T-helper 2 cell treated with Interferon-gamma antibody and Interleukin-4, amounts not matched to agents 5 μg/mL and 100 μg/mL, for 36 hours (primary cell): ENCODE data around the gene ADGRL3.

Experiments used
- DNase-seq: peaks from one replicate; pipeline ENCODE4 v3.0.0; 2021; ENCODE audit warnings: low spot score
- H3K27ac Mint-ChIP-seq: one replicate; pipeline ENCODE4 v1.8.0; 2021; ENCODE audit warnings: mild to moderate bottlenecking, mixed read lengths
- H3K27me3 Mint-ChIP-seq: one replicate; pipeline ENCODE4 v1.8.0; 2021; ENCODE audit warnings: low read depth, mixed read lengths
- H3K36me3 Mint-ChIP-seq: one replicate; pipeline ENCODE4 v1.8.0; 2021; ENCODE audit warnings: low read depth, mixed read lengths
- H3K4me1 Mint-ChIP-seq: one replicate; pipeline ENCODE4 v1.8.0; 2021; ENCODE audit warnings: low read depth, mixed read lengths
- H3K4me3 Mint-ChIP-seq: one replicate; pipeline ENCODE4 v1.8.0; 2022; ENCODE audit warnings: mild to moderate bottlenecking, moderate library complexity, mixed read lengths
- H3K9me3 Mint-ChIP-seq: one replicate; pipeline ENCODE4 v1.8.0; 2021; ENCODE audit warnings: mixed read lengths

The ADGRL3 gene

GRCh38 chr4:61275241-61275640 lies 75.1 kb downstream of the ADGRL3 start:
- H3K4me1 Mint-ChIP-seq = no peaks in the 10 kb centered on the region
- no peaks in the 10 kb centered on the region for H3K27me3 Mint-ChIP-seq
- H3K36me3 Mint-ChIP-seq = no peaks in the 10 kb centered on the region
- H3K4me3 Mint-ChIP-seq = no peak overlapping the region
- H3K9me3 Mint-ChIP-seq = no peaks in the 10 kb centered on the region
- H3K27ac Mint-ChIP-seq = no peak overlapping the region
- no peak for DNase-seq

DNA sequence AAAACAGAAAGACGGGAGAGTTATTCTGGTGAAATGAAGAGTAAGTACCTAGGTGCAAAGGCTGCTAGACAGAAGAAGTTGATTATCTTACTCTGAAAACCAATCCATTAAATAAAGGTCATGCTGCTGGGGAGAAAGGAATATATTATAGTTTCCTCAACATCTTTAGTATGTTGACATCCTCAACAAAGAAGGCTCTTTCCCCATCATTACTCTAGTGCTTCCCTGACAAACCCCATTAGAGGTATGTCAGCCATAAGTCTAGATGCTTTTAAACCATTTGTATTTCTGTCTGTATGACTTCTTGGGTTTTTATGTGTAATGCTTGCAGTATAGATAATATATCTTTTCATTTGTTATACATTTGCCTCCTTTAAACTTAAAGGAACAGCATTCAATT lies 75.9 kb downstream of the ADGRL3 start:
- Mint-ChIP-seq H3K27ac (no peak overlapping the region), H3K4me1 (no peaks in the 10 kb centered on the region), H3K27me3 (no peaks in the 10 kb centered on the region), H3K36me3 (no peaks in the 10 kb centered on the region), H3K4me3 (no peak overlapping the region), H3K9me3 (no peaks in the 10 kb centered on the region)
- no peak for DNase-seq

DNA sequence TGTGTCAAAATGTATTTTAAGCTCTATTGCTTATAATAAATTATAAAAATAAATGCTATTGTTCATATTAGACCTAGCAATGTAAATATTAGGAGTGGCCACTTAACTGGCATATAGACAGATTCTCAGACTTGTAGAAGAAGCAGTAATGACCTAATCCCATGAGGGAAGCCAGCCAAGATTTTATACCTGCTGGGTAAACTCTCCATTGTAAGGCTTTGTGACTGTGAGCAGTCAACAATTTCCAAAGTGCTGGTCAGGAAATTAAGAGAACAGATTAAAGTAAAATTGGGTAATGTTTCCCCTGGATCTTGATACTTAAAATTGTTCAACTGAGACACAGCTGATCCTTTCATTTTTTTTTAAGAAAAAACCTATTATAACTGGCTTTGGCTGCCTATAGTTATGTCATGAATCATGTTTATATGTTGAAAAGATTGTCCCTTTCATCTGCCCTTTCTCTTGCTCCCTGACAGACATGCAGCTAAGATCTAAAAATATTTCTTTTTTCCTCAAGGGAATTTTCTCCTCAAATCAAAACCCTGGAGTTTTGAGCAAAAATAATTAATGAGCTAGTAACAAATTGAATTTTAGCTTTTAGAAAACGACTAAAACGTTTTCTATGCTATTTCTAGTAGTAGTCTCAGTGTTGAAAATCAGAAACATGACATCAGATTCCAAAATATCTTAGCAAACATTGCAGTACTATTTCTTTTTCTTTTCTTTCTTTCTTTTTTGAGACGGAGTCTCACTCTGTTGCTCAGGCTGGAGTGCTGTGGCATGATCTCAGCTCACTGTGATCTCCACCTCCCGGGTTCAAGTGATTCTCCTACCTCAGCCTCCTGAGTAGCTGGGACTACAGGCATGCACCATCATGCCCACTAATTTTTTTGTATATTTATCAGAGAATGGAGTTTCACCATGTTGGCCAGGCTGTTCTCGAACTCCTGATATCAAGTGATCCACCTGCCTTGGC lies 77.9 kb downstream of the ADGRL3 start:
- Mint-ChIP-seq H3K27me3 (no peaks in the 10 kb centered on the region), H3K4me1 (no peaks in the 10 kb centered on the region), H3K36me3 (no peaks in the 10 kb centered on the region), H3K9me3 (no peaks in the 10 kb centered on the region), H3K4me3 (no peak overlapping the region), H3K27ac (no peak overlapping the region)
- no peak for DNase-seq

GRCh38 chr4:61292322-61292721 lies 92.2 kb downstream of the ADGRL3 start:
- no peak for DNase-seq
- Mint-ChIP-seq H3K27ac (no peak overlapping the region), H3K4me1 (no peaks in the 10 kb centered on the region), H3K36me3 (no peaks in the 10 kb centered on the region), H3K9me3 (peaks cover under 1% of the 10 kb centered on the region), H3K4me3 (no peak overlapping the region), H3K27me3 (no peaks in the 10 kb centered on the region)

DNA sequence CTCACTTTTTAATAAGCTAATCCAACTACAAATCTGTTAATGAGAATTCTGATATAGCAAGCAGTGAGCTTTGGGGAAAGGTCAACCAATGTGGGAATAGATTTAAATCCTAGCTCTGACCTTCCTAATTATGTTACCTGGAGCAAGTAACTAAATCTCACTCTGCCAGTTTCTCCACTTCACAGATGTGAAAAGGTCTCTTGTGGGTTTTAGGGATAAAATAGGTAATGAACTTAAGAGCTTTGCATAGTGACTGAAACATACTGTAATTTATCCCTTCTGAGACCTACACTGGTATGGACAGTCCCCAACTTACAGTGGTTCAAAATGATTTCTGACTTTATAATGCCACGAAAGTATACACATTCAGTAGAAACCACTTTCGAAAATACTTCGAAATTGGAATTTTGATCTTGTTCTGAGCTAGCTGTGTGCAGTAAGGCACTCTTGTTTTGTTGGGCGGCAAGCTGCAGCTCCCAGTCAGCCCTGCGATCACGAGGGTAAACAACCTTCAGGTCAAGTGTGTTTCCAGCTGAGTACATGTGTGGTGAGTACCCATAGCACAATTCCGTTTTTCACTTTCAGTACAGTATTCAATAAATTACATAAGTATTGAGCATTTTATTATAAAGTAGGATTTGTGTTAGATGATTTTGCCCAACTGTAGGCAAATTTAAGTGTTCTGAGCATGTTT lies 93.7 kb downstream of the ADGRL3 start:
- no peaks in the 10 kb centered on the region for H3K9me3 Mint-ChIP-seq
- no peaks in the 10 kb centered on the region for H3K36me3 Mint-ChIP-seq
- no peak for DNase-seq
- H3K27ac Mint-ChIP-seq = no peak overlapping the region
- no peaks in the 10 kb centered on the region for H3K27me3 Mint-ChIP-seq
- no peaks in the 10 kb centered on the region for H3K4me1 Mint-ChIP-seq
- H3K4me3 Mint-ChIP-seq = no peak overlapping the region

- H3K4me1 Mint-ChIP-seq = no peaks in the 10 kb centered on the region
- H3K4me3 Mint-ChIP-seq = no peak overlapping the region
- no peaks in the 10 kb centered on the region for H3K9me3 Mint-ChIP-seq
- H3K36me3 Mint-ChIP-seq = no peaks in the 10 kb centered on the region
- H3K27ac Mint-ChIP-seq = no peak overlapping the region
- no peaks in the 10 kb centered on the region for H3K27me3 Mint-ChIP-seq
- no peak for DNase-seq
Measured at GRCh38 chr4:61294936-61295335, 94.8 kb downstream of the ADGRL3 start.

DNA sequence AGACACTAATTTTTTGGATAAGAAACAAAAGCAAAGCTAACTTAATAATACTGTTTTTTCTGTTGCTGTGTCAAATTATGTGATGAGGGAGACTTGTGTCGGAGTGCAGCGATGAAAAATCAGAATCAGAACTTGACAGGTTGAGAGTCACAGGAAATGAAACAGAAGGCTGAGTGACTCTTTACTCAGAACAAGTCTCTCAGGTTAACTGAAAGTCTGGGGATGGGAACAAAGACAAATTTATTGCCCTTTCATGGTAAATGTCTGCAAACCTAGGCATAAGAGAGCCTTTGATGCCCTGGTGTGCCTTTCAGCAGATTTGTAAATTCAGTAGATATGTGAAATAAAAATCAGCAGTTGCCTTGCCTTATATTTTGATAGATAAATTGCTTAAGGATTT lies 96.0 kb downstream of the ADGRL3 start:
- no peaks in the 10 kb centered on the region for H3K36me3 Mint-ChIP-seq
- H3K27me3 Mint-ChIP-seq = no peaks in the 10 kb centered on the region
- no peak overlapping the region for H3K4me3 Mint-ChIP-seq
- no peaks in the 10 kb centered on the region for H3K4me1 Mint-ChIP-seq
- no peak for DNase-seq
- no peak overlapping the region for H3K27ac Mint-ChIP-seq
- no peaks in the 10 kb centered on the region for H3K9me3 Mint-ChIP-seq

DNA sequence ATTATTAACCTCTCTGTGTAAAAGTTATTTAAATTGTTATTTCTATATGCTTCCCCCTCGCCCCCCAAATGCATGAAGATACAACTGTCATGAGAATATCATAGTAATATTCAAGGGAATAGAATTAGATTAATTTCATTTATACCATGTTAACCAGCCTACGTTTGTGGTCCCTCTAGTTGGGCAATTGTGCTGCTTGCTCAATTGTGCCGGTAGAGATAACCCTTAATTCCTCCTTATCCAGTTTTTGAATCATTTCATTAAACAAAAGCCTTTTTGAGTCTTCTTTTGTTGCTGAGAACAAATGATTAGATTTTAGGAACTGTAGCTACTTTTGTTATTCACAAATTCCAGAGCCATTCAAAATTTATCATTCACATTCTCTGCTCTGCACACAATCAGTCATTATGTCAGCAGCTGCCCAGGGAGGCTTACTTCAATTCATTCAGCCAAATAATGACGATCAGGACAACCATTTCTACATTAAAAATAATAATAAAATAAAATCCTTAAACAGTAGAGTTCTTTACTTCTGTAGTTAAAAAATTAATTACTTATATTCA lies 98.1 kb downstream of the ADGRL3 start:
- Mint-ChIP-seq H3K9me3 (no peaks in the 10 kb centered on the region), H3K27ac (no peak overlapping the region), H3K4me3 (no peak overlapping the region), H3K27me3 (no peaks in the 10 kb centered on the region), H3K36me3 (no peaks in the 10 kb centered on the region), H3K4me1 (no peaks in the 10 kb centered on the region)
- DNase-seq = no peak

GRCh38 chr4:61299316-61299715 lies 99.2 kb downstream of the ADGRL3 start:
- Mint-ChIP-seq H3K36me3 (no peaks in the 10 kb centered on the region), H3K9me3 (no peaks in the 10 kb centered on the region), H3K27ac (no peak overlapping the region)

DNA sequence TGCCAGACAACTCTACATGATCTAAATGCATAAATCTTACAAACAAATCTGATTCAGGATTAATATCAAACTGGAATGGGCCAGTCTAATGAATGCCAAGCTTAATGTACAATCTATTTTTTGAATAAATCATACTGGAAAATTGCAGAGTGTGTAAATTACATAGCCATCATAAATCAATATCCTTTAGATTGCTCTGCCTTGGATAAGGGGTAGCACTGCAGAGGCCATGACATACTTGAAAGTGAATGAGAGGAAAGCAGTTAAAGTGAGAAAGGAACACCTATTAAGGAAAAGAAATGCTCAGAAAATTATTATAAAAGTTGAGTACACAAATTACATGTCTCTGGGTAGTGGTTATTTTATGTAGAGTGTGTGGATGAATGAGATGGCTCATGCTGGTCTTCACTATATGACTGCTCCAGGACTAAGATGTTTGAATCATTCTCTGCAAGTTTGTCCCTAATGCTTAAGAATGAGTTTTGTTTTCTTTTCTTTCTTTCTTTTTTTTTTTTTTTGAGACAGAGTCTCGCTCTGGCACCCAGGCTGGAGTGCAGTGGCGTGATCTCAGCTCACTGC lies 100.2 kb downstream of the ADGRL3 start:
- Mint-ChIP-seq H3K4me1 (no peaks in the 10 kb centered on the region), H3K36me3 (no peaks in the 10 kb centered on the region), H3K27ac (no peak overlapping the region), H3K9me3 (no peaks in the 10 kb centered on the region), H3K27me3 (no peaks in the 10 kb centered on the region), H3K4me3 (no peak overlapping the region)
- no peak for DNase-seq

More at GRCh38 chr4:61299316-61299715, 99.2 kb downstream of the ADGRL3 start:
- no peaks in the 10 kb centered on the region for H3K4me1 Mint-ChIP-seq
- no peaks in the 10 kb centered on the region for H3K27me3 Mint-ChIP-seq
- no peak for DNase-seq
- H3K4me3 Mint-ChIP-seq = no peak overlapping the region

DNA sequence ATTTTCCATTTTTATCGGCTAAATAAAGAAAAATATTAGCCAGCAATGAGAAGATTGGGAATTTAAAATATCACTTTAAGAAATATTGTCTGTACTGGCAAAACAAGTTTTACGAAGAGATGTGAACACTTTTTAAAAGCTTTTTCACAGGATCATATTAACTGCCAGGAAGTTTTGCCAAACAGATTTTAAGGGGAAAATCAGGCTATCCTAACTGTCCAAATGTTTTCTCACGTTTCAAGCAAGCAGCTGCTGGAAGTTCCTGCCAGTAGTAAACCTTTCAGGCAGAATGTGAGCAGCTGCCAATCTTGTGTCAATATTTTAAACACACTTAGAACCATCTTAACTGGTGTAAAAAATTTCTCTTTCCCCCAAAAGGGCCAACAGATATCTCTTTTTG lies 101.1 kb downstream of the ADGRL3 start:
- Mint-ChIP-seq H3K9me3 (no peaks in the 10 kb centered on the region), H3K4me1 (no peaks in the 10 kb centered on the region), H3K27me3 (no peaks in the 10 kb centered on the region), H3K4me3 (no peak overlapping the region), H3K27ac (no peak overlapping the region), H3K36me3 (no peaks in the 10 kb centered on the region)
- DNase-seq = no peak

DNA sequence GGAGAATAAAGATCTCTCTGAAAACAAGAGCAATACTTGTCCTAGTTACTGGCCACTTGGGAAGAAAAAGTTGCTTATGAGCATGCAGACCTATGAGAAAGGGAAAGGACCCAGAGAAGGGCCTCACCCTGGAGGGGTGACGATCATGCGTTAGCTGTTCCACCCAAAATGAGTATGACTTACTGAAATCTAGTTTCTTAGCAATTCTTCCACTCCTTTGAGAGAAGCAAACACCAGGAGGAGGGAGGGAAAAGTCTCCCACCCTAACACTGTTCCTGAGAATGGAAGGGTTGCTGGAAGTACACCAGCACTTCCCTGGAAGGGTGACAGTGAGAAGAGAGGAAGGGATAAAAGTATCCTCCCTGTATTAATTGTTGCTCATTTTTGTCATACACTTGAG lies 107.9 kb downstream of the ADGRL3 start:
- no peaks in the 10 kb centered on the region for H3K36me3 Mint-ChIP-seq
- no peak overlapping the region for H3K27ac Mint-ChIP-seq
- no peaks in the 10 kb centered on the region for H3K27me3 Mint-ChIP-seq
- H3K4me1 Mint-ChIP-seq = no peaks in the 10 kb centered on the region
- DNase-seq = no peak
- H3K4me3 Mint-ChIP-seq = no peak overlapping the region
- peaks cover 15% of the 10 kb centered on the region for H3K9me3 Mint-ChIP-seq

DNA sequence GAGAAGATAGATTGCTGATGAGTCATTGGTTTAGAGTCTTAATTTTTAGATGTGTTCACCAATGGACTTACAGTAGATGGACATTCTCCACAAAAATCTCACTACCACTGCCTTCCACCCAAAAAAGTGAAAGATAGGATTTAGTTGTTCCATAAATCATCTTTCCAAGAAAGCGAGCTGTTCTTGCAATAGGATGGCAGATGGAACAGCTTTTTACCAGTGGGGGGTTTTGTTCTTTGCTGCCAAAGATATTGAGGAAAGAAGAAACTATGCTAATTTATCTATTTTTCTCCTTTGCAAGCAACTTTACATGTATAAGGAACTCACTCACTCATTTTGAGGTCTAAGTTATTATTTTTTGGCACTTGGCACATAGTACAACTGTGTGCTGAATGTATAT lies 109.5 kb downstream of the ADGRL3 start:
- H3K27me3 Mint-ChIP-seq = no peaks in the 10 kb centered on the region
- DNase-seq = no peak
- no peaks in the 10 kb centered on the region for H3K36me3 Mint-ChIP-seq
- H3K4me3 Mint-ChIP-seq = no peak overlapping the region
- no peak overlapping the region for H3K27ac Mint-ChIP-seq
- no peaks in the 10 kb centered on the region for H3K4me1 Mint-ChIP-seq
- peaks cover 18% of the 10 kb centered on the region for H3K9me3 Mint-ChIP-seq

GRCh38 chr4:61312526-61312925 lies 112.4 kb downstream of the ADGRL3 start:
- peaks cover 34% of the 10 kb centered on the region for H3K9me3 Mint-ChIP-seq
- no peaks in the 10 kb centered on the region for H3K36me3 Mint-ChIP-seq
- H3K4me1 Mint-ChIP-seq = no peaks in the 10 kb centered on the region
- no peak overlapping the region for H3K27ac Mint-ChIP-seq
- no peak for DNase-seq
- no peaks in the 10 kb centered on the region for H3K27me3 Mint-ChIP-seq
- H3K4me3 Mint-ChIP-seq = no peak overlapping the region
